HEK293 (cell line): ENCODE measurements around the gene PIF1.

Source experiments
- CTCF ChIA-PET: fragments of 350-600 bp; formaldehyde crosslinking; extraction: SDS; loops from one replicate; lab custom pipeline; 2021; ENCODE audit warnings: antibody characterized with exemption; lab: Yijun Ruan, JAX
- POLR2A ChIA-PET: fragments of 300-600 bp; formaldehyde crosslinking; extraction: SDS; loops from one replicate; lab custom pipeline; 2020; ENCODE audit warnings: antibody characterized with exemption, inconsistent platforms; lab: Yijun Ruan, JAX
- H3K27ac ChIP-seq: fragments of 200-500 bp; sonication (Bioruptor generic); 2 replicates; pipeline ENCODE4 v1.5.1; 2014; ENCODE audit warnings: low read depth, low read length, control low read depth, inconsistent platforms; ENCODE audit errors: extremely low read depth
- H3K36me3 ChIP-seq, 2 experiments: fragments of 200-500 bp in 1 of 2; sonication (Bioruptor generic) in 1 of 2; 1 replicate in 1 of 2; 2 replicates in 1 of 2; pipeline ENCODE4 v1.5.1; 2014 to 2017; ENCODE audit warnings: inconsistent platforms in 2 of 2, low read length in 2 of 2; ENCODE audit not compliant: control insufficient read depth in 2 of 2, insufficient read depth in 1 of 2
- H3K4me1 ChIP-seq: fragments of 200-500 bp; sonication (Bioruptor generic); 2 replicates; pipeline ENCODE4 v1.5.1; 2014; ENCODE audit warnings: mild to moderate bottlenecking, low read length, inconsistent platforms; ENCODE audit not compliant: control insufficient read depth, insufficient read depth
- H3K4me3 ChIP-seq: 2 replicates; pipeline ENCODE4 v1.5.1; 2011; ENCODE audit warnings: low read depth, mild to moderate bottlenecking, control low read depth, low read length, moderate library complexity
- H3K9me3 ChIP-seq: fragments of 200-500 bp; sonication (Bioruptor generic); 2 replicates; pipeline ENCODE4 v1.5.1; 2014; ENCODE audit warnings: low read depth, low read length, inconsistent platforms; ENCODE audit not compliant: control insufficient read depth, insufficient read depth
- BCL11A ChIP-seq: fragments of 450-650 bp; formaldehyde crosslinking; IDR thresholded peaks from 2 replicates; pipeline ENCODE4 v1.5.1; 2016; ENCODE audit warnings: low read depth, missing biosample characterization, missing genetic modification characterization
- EGR2 ChIP-seq: fragments of 450-650 bp; formaldehyde crosslinking; IDR thresholded peaks from 2 replicates; pipeline ENCODE4 v1.5.1; 2016; ENCODE audit warnings: low read depth, missing biosample characterization, missing genetic modification characterization
- GLIS1 ChIP-seq: fragments of 450-650 bp; formaldehyde crosslinking; IDR thresholded peaks from 2 replicates; pipeline ENCODE4 v1.5.1; 2016; ENCODE audit warnings: missing biosample characterization, missing genetic modification characterization
- IKZF3 ChIP-seq: fragments of 450-650 bp; IDR thresholded peaks from 2 replicates; pipeline ENCODE4 v1.5.0; 2018; ENCODE audit warnings: missing biosample characterization, mild to moderate bottlenecking, missing genetic modification characterization, moderate library complexity
- SP7 ChIP-seq: fragments of 450-650 bp; formaldehyde crosslinking; IDR thresholded peaks from 2 replicates; pipeline ENCODE4 v1.5.1; 2016; ENCODE audit warnings: missing biosample characterization, missing genetic modification characterization
- ZBTB1 ChIP-seq: fragments of 450-650 bp; formaldehyde crosslinking; IDR thresholded peaks from 2 replicates; pipeline ENCODE4 v1.5.1; 2016; ENCODE audit warnings: missing biosample characterization, missing genetic modification characterization
- ZBTB17 ChIP-seq: fragments of 450-650 bp; formaldehyde crosslinking; IDR thresholded peaks from 2 replicates; pipeline ENCODE4 v1.5.1; 2016; ENCODE audit warnings: missing biosample characterization, missing genetic modification characterization
- ZIC2 ChIP-seq: fragments of 450-650 bp; formaldehyde crosslinking; IDR thresholded peaks from 2 replicates; pipeline ENCODE4 v1.5.1; 2016; ENCODE audit warnings: missing biosample characterization, missing genetic modification characterization
- ZNF16 ChIP-seq: fragments of 450-650 bp; formaldehyde crosslinking; IDR thresholded peaks from 2 replicates; pipeline ENCODE4 v1.5.1; 2016; ENCODE audit warnings: low read depth, missing biosample characterization, missing genetic modification characterization
- ZNF423 ChIP-seq: fragments of 450-650 bp; formaldehyde crosslinking; IDR thresholded peaks from 2 replicates; pipeline ENCODE4 v1.5.1; 2016; ENCODE audit warnings: missing biosample characterization, missing genetic modification characterization
- ZNF510 ChIP-seq: fragments of 450-650 bp; formaldehyde crosslinking; IDR thresholded peaks from 2 replicates; pipeline ENCODE4 v1.5.1; 2018; ENCODE audit warnings: mild to moderate bottlenecking, missing genetic modification characterization, missing biosample characterization; ENCODE audit not compliant: insufficient replicate concordance
- ZNF555 ChIP-seq: fragments of 450-650 bp; formaldehyde crosslinking; conservative IDR thresholded peaks from 2 replicates; pipeline ENCODE4 v1.5.1; 2017; ENCODE audit warnings: missing biosample characterization, mild to moderate bottlenecking, missing genetic modification characterization, inconsistent platforms
- ZNF645 ChIP-seq: fragments of 450-650 bp; formaldehyde crosslinking; IDR thresholded peaks from 2 replicates; pipeline ENCODE4; 2016; ENCODE audit warnings: missing biosample characterization, missing genetic modification characterization
- ZNF654 ChIP-seq: fragments of 450-650 bp; formaldehyde crosslinking; IDR thresholded peaks from 2 replicates; pipeline ENCODE4 v1.5.1; 2016; ENCODE audit warnings: low read depth, missing biosample characterization, missing genetic modification characterization
- ZXDB ChIP-seq: fragments of 450-650 bp; formaldehyde crosslinking; IDR thresholded peaks from 2 replicates; pipeline ENCODE4 v1.5.1; 2016; ENCODE audit warnings: missing biosample characterization, missing genetic modification characterization
- TF ChIP-seq, protein P1 (sequence below): fragments of 450-650 bp; formaldehyde crosslinking; IDR thresholded peaks from 2 replicates; pipeline ENCODE4 v1.5.1; 2016; ENCODE audit warnings: missing biosample characterization, missing genetic modification characterization, borderline replicate concordance
- TF ChIP-seq, protein P2 (sequence below): fragments of 450-650 bp; formaldehyde crosslinking; IDR thresholded peaks from 2 replicates; pipeline ENCODE4 v1.5.1; 2016; ENCODE audit warnings: missing biosample characterization, missing genetic modification characterization
- TF ChIP-seq, protein P3 (sequence below): fragments of 450-650 bp; formaldehyde crosslinking; IDR thresholded peaks from 2 replicates; pipeline ENCODE4 v1.5.1; 2016; ENCODE audit warnings: missing biosample characterization, missing genetic modification characterization

PIF1 gene

DNA sequence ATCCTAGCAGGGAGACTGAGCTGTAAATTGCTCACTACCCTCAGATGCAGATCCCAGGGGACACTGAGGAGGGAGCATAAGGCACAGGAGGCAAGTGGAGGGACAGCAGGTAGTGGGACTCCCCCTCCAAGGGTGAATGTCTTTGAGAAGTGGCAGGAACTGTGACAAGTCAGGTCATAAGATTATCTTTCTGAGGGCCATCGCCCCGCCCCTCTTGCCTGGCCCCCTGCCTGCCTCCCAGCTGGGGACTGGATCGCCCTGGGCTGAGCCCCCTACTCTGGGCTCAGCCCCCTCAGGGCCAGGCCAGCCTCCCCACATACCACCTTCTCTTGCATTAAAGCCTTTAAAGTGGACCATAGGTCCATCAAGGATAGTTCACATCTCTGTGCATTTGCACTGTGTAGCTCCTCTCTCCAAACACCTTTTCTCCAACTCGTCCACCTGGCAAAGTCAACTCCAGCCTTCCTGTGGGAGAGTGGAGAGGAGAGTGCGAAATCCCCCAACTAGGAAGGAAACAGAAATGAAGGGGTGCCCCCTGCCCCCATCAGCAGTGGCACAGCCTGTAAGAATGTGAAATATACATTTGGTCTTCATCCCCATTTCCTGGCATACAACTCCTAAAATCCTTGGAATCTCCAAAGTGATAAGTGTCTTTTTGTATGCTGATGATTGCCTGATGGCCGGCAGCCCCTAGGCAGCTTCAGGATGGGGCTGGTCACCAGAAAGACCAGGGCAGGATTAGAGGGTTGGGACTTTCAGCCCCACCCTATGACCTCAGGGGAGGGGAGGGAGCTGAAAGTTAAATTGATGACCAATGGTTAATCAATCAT lies 14.7 kb downstream of the PIF1 start:
- H3K9me3 ChIP-seq = no peaks in the 10 kb centered on the region
- no peak overlapping the region for H3K4me3 ChIP-seq
- no peak overlapping the region for H3K27ac ChIP-seq
- CTCF ChIA-PET = interaction anchor here (0.5 to 3.8 kb wide), 24 partner anchors 8 to 272 kb away, joined by 3 to 68 read pairs (median 4); no protein-coding TSS in a partner anchor
- H3K4me1 ChIP-seq = no peaks in the 10 kb centered on the region
- no peak for TF ChIP-seq ZBTB1
- no peak for TF ChIP-seq EGR2 (tag by site-specific recombination)
- TF ChIP-seq ZNF423 (tag by site-specific recombination) = no peak
- no peak for TF ChIP-seq ZNF645 (tag by site-specific recombination)
- no peak for TF ChIP-seq BCL11A (tag by site-specific recombination)
- no peak for TF ChIP-seq ZNF555 (tag by site-specific recombination)
- TF ChIP-seq, protein P1, sequence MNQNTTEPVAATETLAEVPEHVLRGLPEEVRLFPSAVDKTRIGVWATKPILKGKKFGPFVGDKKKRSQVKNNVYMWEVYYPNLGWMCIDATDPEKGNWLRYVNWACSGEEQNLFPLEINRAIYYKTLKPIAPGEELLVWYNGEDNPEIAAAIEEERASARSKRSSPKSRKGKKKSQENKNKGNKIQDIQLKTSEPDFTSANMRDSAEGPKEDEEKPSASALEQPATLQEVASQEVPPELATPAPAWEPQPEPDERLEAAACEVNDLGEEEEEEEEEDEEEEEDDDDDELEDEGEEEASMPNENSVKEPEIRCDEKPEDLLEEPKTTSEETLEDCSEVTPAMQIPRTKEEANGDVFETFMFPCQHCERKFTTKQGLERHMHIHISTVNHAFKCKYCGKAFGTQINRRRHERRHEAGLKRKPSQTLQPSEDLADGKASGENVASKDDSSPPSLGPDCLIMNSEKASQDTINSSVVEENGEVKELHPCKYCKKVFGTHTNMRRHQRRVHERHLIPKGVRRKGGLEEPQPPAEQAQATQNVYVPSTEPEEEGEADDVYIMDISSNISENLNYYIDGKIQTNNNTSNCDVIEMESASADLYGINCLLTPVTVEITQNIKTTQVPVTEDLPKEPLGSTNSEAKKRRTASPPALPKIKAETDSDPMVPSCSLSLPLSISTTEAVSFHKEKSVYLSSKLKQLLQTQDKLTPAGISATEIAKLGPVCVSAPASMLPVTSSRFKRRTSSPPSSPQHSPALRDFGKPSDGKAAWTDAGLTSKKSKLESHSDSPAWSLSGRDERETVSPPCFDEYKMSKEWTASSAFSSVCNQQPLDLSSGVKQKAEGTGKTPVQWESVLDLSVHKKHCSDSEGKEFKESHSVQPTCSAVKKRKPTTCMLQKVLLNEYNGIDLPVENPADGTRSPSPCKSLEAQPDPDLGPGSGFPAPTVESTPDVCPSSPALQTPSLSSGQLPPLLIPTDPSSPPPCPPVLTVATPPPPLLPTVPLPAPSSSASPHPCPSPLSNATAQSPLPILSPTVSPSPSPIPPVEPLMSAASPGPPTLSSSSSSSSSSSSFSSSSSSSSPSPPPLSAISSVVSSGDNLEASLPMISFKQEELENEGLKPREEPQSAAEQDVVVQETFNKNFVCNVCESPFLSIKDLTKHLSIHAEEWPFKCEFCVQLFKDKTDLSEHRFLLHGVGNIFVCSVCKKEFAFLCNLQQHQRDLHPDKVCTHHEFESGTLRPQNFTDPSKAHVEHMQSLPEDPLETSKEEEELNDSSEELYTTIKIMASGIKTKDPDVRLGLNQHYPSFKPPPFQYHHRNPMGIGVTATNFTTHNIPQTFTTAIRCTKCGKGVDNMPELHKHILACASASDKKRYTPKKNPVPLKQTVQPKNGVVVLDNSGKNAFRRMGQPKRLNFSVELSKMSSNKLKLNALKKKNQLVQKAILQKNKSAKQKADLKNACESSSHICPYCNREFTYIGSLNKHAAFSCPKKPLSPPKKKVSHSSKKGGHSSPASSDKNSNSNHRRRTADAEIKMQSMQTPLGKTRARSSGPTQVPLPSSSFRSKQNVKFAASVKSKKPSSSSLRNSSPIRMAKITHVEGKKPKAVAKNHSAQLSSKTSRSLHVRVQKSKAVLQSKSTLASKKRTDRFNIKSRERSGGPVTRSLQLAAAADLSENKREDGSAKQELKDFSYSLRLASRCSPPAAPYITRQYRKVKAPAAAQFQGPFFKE = no peak
- POLR2A ChIA-PET = interaction anchor here (1.2 kb wide), 1 partner anchor 30 kb away, joined by 3 read pairs; no protein-coding TSS in a partner anchor
- no peaks in the 10 kb centered on the region for H3K36me3 ChIP-seq

DNA sequence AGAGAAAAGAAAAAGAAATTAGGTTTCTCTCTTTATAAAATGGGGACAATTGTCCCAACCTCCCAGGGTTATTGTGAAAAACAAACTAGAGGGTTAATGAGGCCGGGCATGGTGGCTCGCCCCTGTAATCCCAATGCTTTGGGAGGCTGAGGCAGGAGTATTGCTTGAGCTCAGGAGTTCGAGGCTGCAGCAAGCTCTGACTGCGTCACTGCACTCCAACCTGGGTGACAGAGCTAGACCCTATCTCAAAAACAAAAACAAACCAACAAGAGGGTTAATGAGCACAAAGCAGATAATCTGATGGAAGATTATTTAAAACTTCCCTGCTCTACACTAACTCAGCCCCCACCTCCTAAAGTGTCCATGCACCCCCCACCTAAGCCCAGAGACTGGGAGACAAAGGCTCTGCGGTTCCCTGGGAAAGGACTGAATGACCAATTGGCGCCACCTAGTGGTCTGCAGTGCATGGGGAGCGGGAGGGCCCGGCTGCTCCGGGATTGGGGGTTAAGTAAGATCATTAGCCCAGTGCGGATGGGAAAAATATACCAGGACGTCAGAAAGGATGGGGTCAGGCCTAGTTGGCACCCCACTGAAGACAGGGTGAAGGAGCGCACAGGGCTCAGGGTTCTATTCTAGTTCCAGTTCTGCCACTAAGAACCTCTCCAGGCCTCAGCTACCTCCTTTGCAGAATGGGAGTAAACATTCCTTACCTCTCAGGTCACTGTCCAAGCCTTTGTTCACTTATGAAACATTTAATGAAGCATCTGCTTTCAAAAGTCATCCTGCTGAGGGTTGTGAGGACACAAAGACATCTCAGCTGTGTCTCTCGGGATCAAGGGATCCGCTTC lies 15.6 kb downstream of the PIF1 start:
- Histone ChIP-seq H3K9me3 (no peaks in the 10 kb centered on the region), H3K36me3 (no peaks in the 10 kb centered on the region), H3K4me1 (no peaks in the 10 kb centered on the region), H3K27ac (no peak overlapping the region), H3K4me3 (no peak overlapping the region)
- POLR2A ChIA-PET = interaction anchor here (1.2 kb wide), 1 partner anchor 31 kb away, joined by 3 read pairs; no protein-coding TSS in a partner anchor
- CTCF ChIA-PET = interaction anchor here (0.6 to 3.8 kb wide), 32 partner anchors 8 to 527 kb away, joined by 3 to 68 read pairs (median 3); no protein-coding TSS in a partner anchor
- 0 out of 2 replicates have a peak, but pooled peaks have one; percentile 18 for TF ChIP-seq SP7 (tag by site-specific recombination)
- peak; percentile 74 for TF ChIP-seq IKZF3 (tag by site-specific recombination)
- peak; percentile 31; the same call in 1 of the 2 replicates for TF ChIP-seq ZBTB17 (tag by site-specific recombination)
- TF ChIP-seq, protein P2, sequence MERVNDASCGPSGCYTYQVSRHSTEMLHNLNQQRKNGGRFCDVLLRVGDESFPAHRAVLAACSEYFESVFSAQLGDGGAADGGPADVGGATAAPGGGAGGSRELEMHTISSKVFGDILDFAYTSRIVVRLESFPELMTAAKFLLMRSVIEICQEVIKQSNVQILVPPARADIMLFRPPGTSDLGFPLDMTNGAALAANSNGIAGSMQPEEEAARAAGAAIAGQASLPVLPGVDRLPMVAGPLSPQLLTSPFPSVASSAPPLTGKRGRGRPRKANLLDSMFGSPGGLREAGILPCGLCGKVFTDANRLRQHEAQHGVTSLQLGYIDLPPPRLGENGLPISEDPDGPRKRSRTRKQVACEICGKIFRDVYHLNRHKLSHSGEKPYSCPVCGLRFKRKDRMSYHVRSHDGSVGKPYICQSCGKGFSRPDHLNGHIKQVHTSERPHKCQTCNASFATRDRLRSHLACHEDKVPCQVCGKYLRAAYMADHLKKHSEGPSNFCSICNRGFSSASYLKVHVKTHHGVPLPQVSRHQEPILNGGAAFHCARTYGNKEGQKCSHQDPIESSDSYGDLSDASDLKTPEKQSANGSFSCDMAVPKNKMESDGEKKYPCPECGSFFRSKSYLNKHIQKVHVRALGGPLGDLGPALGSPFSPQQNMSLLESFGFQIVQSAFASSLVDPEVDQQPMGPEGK (tag by site-specific recombination) = peak; percentile 71
- no peak for TF ChIP-seq ZIC2 (tag by site-specific recombination)
- peak; percentile 14; the same call in 1 of the 2 replicates for TF ChIP-seq GLIS1 (tag by site-specific recombination)
- TF ChIP-seq, protein P3, sequence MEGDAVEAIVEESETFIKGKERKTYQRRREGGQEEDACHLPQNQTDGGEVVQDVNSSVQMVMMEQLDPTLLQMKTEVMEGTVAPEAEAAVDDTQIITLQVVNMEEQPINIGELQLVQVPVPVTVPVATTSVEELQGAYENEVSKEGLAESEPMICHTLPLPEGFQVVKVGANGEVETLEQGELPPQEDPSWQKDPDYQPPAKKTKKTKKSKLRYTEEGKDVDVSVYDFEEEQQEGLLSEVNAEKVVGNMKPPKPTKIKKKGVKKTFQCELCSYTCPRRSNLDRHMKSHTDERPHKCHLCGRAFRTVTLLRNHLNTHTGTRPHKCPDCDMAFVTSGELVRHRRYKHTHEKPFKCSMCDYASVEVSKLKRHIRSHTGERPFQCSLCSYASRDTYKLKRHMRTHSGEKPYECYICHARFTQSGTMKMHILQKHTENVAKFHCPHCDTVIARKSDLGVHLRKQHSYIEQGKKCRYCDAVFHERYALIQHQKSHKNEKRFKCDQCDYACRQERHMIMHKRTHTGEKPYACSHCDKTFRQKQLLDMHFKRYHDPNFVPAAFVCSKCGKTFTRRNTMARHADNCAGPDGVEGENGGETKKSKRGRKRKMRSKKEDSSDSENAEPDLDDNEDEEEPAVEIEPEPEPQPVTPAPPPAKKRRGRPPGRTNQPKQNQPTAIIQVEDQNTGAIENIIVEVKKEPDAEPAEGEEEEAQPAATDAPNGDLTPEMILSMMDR (tag by site-specific recombination) = 0 out of 2 replicates have a peak, but pooled peaks have one; percentile 56
- no peak for TF ChIP-seq ZNF510 (tag by site-specific recombination)
- no peak for TF ChIP-seq ZXDB (tag by site-specific recombination)
- TF ChIP-seq ZNF654 (tag by site-specific recombination) = peak; percentile 81
- no peak for TF ChIP-seq ZNF16 (tag by site-specific recombination)
